IMR-90 (cell line): ENCODE measurements around the gene ACACA. TPM values are rescaled to one million over a fixed set of nuclear protein-coding genes. Genes with fewer than 3 reads are reported as not detected.

Source experiments
- ATAC-seq: fragments of 200-7000 bp; cut with Tn5 transposase; 2 replicates; pipeline ENCODE4 v1.9.1; 2020; ENCODE audit warnings: low read depth, mild to moderate bottlenecking, moderate library complexity
- BruUV-seq: library from RNA; stranded (reverse); fragments of 400-500 nt; replicated peaks from 2 replicates; lab custom pipeline; 2021; lab: Mats Ljungman, UMichigan
- CTCF ChIA-PET: fragments of 300-600 bp; formaldehyde crosslinking; extraction: SDS; loops from one replicate; lab custom pipeline; 2021; ENCODE audit warnings: antibody characterized with exemption; lab: Yijun Ruan, JAX
- POLR2A ChIA-PET: fragments of 300-600 bp; sonication (Branson Sonifier 250); formaldehyde crosslinking; loops from one replicate; lab custom pipeline; 2022; ENCODE audit warnings: antibody characterized with exemption; ENCODE audit not compliant: unreplicated experiment; lab: Charles Lee
- DNase-seq: peaks from one replicate; pipeline ENCODE4 v3.0.0; 2013
- H2AFZ ChIP-seq: replicated peaks from 2 replicates; pipeline ENCODE3; 2013; ENCODE audit warnings: low read length, mild to moderate bottlenecking; ENCODE audit not compliant: poor library complexity
- H2AK5ac ChIP-seq: 2 replicates; pipeline ENCODE4 v1.6.1; 2013; ENCODE audit warnings: low read depth, low read length, inconsistent platforms
- H2AK9ac ChIP-seq: replicated peaks from 2 replicates; pipeline ENCODE3; 2013; ENCODE audit warnings: mild to moderate bottlenecking, low read depth, low read length, moderate library complexity; ENCODE audit not compliant: poor library complexity
- H2BK120ac ChIP-seq: 2 replicates; pipeline ENCODE4 v1.6.1; 2013; ENCODE audit warnings: low read depth, low read length, inconsistent platforms
- H2BK15ac ChIP-seq: 3 replicates; pipeline ENCODE4 v1.6.1; 2013; ENCODE audit warnings: low read depth, low read length, inconsistent platforms
- H2BK20ac ChIP-seq: 2 replicates; pipeline ENCODE4 v1.6.1; 2013; ENCODE audit warnings: low read depth, mild to moderate bottlenecking, inconsistent platforms, low read length, moderate library complexity
- H2BK5ac ChIP-seq: 2 replicates; pipeline ENCODE4 v1.6.1; 2013; ENCODE audit warnings: mild to moderate bottlenecking, low read depth, low read length, inconsistent platforms; ENCODE audit not compliant: poor library complexity, severe bottlenecking
- H3K14ac ChIP-seq: replicated peaks from 2 replicates; pipeline ENCODE4 v1.6.1; 2013; ENCODE audit warnings: low read depth, low read length, inconsistent platforms
- H3K18ac ChIP-seq: 2 replicates; pipeline ENCODE4 v1.6.1; 2013; ENCODE audit warnings: low read depth, low read length, control low read depth
- H3K23ac ChIP-seq: 2 replicates; pipeline ENCODE4 v1.6.1; 2013; ENCODE audit warnings: low read depth, low read length, inconsistent platforms
- H3K27ac ChIP-seq: 2 replicates; pipeline ENCODE4 v1.5.1; 2013; ENCODE audit warnings: mild to moderate bottlenecking, control low read depth, low read length; ENCODE audit not compliant: insufficient read depth
- H3K27me3 ChIP-seq: 2 replicates; pipeline ENCODE4 v1.6.1; 2013; ENCODE audit warnings: low read length; ENCODE audit not compliant: control insufficient read depth, insufficient read depth
- H3K36me3 ChIP-seq: 2 replicates; pipeline ENCODE4 v1.6.1; 2013; ENCODE audit warnings: low read length, mixed read lengths; ENCODE audit not compliant: control insufficient read depth, insufficient read depth
- H3K4ac ChIP-seq: 2 replicates; pipeline ENCODE4 v1.6.1; 2013; ENCODE audit warnings: low read depth, low read length, inconsistent platforms
- H3K4me1 ChIP-seq: 2 replicates; pipeline ENCODE4 v1.6.1; 2013; ENCODE audit warnings: low read length, mixed read lengths; ENCODE audit not compliant: control insufficient read depth, insufficient read depth
- H3K4me2 ChIP-seq: 2 replicates; pipeline ENCODE4 v1.6.1; 2013; ENCODE audit warnings: low read depth, mild to moderate bottlenecking, control low read depth, low read length, moderate library complexity
- H3K4me3 ChIP-seq: 2 replicates; pipeline ENCODE4 v1.5.1; 2013; ENCODE audit warnings: low read depth, mild to moderate bottlenecking, control low read depth, low read length, moderate library complexity; ENCODE audit not compliant: insufficient read depth
- H3K56ac ChIP-seq: 2 replicates; pipeline ENCODE4 v1.6.1; 2013; ENCODE audit warnings: low read length, inconsistent platforms; ENCODE audit not compliant: insufficient read depth; ENCODE audit errors: extremely low read depth
- H3K79me1 ChIP-seq, 2 experiments: 2 replicates each; pipeline ENCODE4 v1.6.1; 2013; ENCODE audit warnings: low read length in 2 of 2, inconsistent platforms in 1 of 2, low read depth in 1 of 2
- H3K9ac ChIP-seq: 2 replicates; pipeline ENCODE4 v1.6.1; 2013; ENCODE audit warnings: low read depth, low read length, control low read depth
- H3K9me1 ChIP-seq: 2 replicates; pipeline ENCODE4 v1.6.1; 2013; ENCODE audit warnings: low read length, inconsistent platforms; ENCODE audit not compliant: insufficient read depth
- H3K9me3 ChIP-seq: 2 replicates; pipeline ENCODE4 v1.6.1; 2013; ENCODE audit warnings: low read length; ENCODE audit not compliant: control insufficient read depth, insufficient read depth
- H4K20me1 ChIP-seq: 2 replicates; pipeline ENCODE4 v1.6.1; 2013; ENCODE audit warnings: low read length, inconsistent platforms; ENCODE audit not compliant: insufficient read depth
- H4K5ac ChIP-seq: 2 replicates; pipeline ENCODE4 v1.6.1; 2013; ENCODE audit warnings: mild to moderate bottlenecking, low read depth, low read length, control low read depth
- H4K8ac ChIP-seq, 2 experiments: 2 replicates each; pipeline ENCODE4 v1.6.1; 2013; ENCODE audit warnings: low read depth in 2 of 2, low read length in 2 of 2, control low read depth in 1 of 2, inconsistent platforms in 1 of 2
- H4K91ac ChIP-seq: 2 replicates; pipeline ENCODE4 v1.6.1; 2013; ENCODE audit warnings: low read depth, low read length, inconsistent platforms; ENCODE audit not compliant: insufficient read depth
- BHLHE40 ChIP-seq: fragments of 150-350 bp; IDR thresholded peaks from 2 replicates; pipeline ENCODE4 v1.6.1; 2016; ENCODE audit warnings: mild to moderate bottlenecking, low read depth, low read length
- CEBPB ChIP-seq: IDR thresholded peaks from 2 replicates; pipeline ENCODE4 v1.6.1; 2012; ENCODE audit warnings: low read depth, low read length, improper control_type of control experiment
- CHD1 ChIP-seq: IDR thresholded peaks from 2 replicates; pipeline ENCODE4 v1.6.1; 2012; ENCODE audit warnings: low read depth, low read length, improper control_type of control experiment
- FOS ChIP-seq: fragments of 150-350 bp; IDR thresholded peaks from 2 replicates; pipeline ENCODE4 v1.6.1; 2016; ENCODE audit warnings: low read depth, low read length
- MAFK ChIP-seq: IDR thresholded peaks from 2 replicates; pipeline ENCODE4 v1.6.1; 2012; ENCODE audit warnings: low read depth, low read length, improper control_type of control experiment
- MAZ ChIP-seq: IDR thresholded peaks from 2 replicates; pipeline ENCODE4 v1.6.1; 2012; ENCODE audit warnings: low read depth, mild to moderate bottlenecking, low read length, improper control_type of control experiment, moderate library complexity, borderline replicate concordance
- MXI1 ChIP-seq: IDR thresholded peaks from 2 replicates; pipeline ENCODE4 v1.6.1; 2012; ENCODE audit warnings: low read depth, mild to moderate bottlenecking, low read length, moderate library complexity, borderline replicate concordance
- NFE2L2 ChIP-seq: fragments of 150-350 bp; IDR thresholded peaks from 2 replicates; pipeline ENCODE4 v1.6.1; 2016; ENCODE audit warnings: low read depth, mild to moderate bottlenecking, low read length
- POLR2A ChIP-seq: IDR thresholded peaks from 2 replicates; pipeline ENCODE4 v1.6.1; 2012; ENCODE audit warnings: mild to moderate bottlenecking, low read depth, low read length
- RAD21 ChIP-seq: IDR thresholded peaks from 2 replicates; pipeline ENCODE4 v1.6.1; 2012; ENCODE audit warnings: low read length, improper control_type of control experiment
- RCOR1 ChIP-seq: IDR thresholded peaks from 2 replicates; pipeline ENCODE4 v1.6.1; 2012; ENCODE audit warnings: mild to moderate bottlenecking, low read length, improper control_type of control experiment; ENCODE audit not compliant: insufficient replicate concordance
- RFX5 ChIP-seq: IDR thresholded peaks from 2 replicates; pipeline ENCODE4 v1.8.0; 2012; ENCODE audit warnings: low read depth, mild to moderate bottlenecking, low read length, moderate library complexity
- SMC3 ChIP-seq: fragments of 150-350 bp; IDR thresholded peaks from 2 replicates; pipeline ENCODE4 v1.6.1; 2016; ENCODE audit warnings: low read depth, mild to moderate bottlenecking, antibody characterized with exemption, low read length, moderate library complexity
- WGBS, 2 experiments: methylation state at CpG; one replicate each; pipeline versions ENCODE4 v1.1.5 to v1.1.7; 2013; ENCODE audit warnings: missing lambda C conversion rate in 2 of 2; ENCODE audit not compliant: insufficient read length in 1 of 2; ENCODE audit errors: extremely low coverage in 2 of 2; 5-methylcytosine and 5-hydroxymethylcytosine counted together
- dilution Hi-C: fragments of 300-500 bp; cut with HindIII; formaldehyde crosslinking; loops from one replicate; pipeline ENCODE4 v1.14.3; 2018; ENCODE audit warnings: low sequenced_read_pairs; ENCODE audit not compliant: unreplicated experiment
- in situ Hi-C: fragments of 300-500 bp; cut with MboI; formaldehyde crosslinking; loops from 3 replicates; pipeline ENCODE4 v1.14.3; 2019; ENCODE audit warnings: low sequenced_read_pairs, inconsistent platforms, mixed read lengths
- intact Hi-C: fragments of 100-400 bp; cut with micrococcal nuclease; formaldehyde crosslinking; loops from 2 replicates; pipeline ENCODE4 v1.10.0; 2022
- polyA plus RNA-seq, 3 experiments: library from polyadenylated mRNA; depleted of rRNA; stranded (reverse); fragments of >200 nt; gene quantifications; 2 replicates each; pipeline ENCODE4 v1.2.3, GENCODE V29; 2012; ENCODE audit warnings: low replicate concordance in 1 of 3
- total RNA-seq: library from RNA; depleted of rRNA; stranded (reverse); fragments of >200 nt; gene quantifications from 2 replicates; pipeline ENCODE4 v1.2.3, GENCODE V29; 2012
- TF ChIP-seq, protein P1 (sequence below): fragments of 150-350 bp; IDR thresholded peaks from 2 replicates; pipeline ENCODE4 v1.6.1; 2017; ENCODE audit warnings: mild to moderate bottlenecking, antibody characterized with exemption, low read length, low read depth
- TF ChIP-seq, protein P2 (sequence below): conservative IDR thresholded peaks from 2 replicates; pipeline ENCODE4 v1.5.1; 2012; ENCODE audit warnings: mild to moderate bottlenecking, low read depth, low read length, improper control_type of control experiment
- TF ChIP-seq, protein P3 (sequence below): fragments of 150-350 bp; IDR thresholded peaks from 2 replicates; pipeline ENCODE4 v1.6.1; 2016; ENCODE audit warnings: low read depth, mild to moderate bottlenecking, low read length, moderate library complexity, borderline replicate concordance

Gene ACACA
- total and polyA plus RNA-seq, 2 of the 4 experiments (the other 2 are of a cell fraction) = 21.3 to 39.1 TPM

DNA sequence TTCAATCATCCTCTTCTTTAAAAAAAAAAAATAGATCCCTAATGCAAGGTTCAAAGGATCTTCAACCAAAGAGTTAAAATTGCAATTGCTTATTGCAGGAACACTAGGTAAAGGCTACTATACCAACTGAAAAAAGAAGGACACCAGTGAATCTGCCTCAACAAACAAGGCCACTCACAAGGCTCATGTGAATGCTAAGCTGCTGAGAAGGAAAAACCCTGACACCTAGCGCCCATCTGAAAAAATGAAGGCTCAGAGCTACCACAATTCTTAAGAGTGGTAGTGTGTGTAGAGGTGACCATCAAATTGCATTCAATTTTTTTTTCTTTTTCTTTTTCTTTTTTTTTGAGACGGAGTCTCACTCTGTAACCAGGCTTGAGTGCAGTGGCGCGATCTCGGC, 232.4 kb downstream of the ACACA start:
- 0 out of 2 replicates have a peak, but pooled peaks cover 2% of the 10 kb centered on the region for H3K4me1 ChIP-seq
- peaks cover 0 to 9% of the 10 kb centered on the region in 2 experiments; a peak in 2 of 4 replicates for H3K79me1 ChIP-seq
- no TSS peak for BruUV-seq
- no peak overlapping the region for H3K9ac ChIP-seq
- DNase-seq = peak; percentile 28
- H3K4ac ChIP-seq = no peak overlapping the region
- no peak overlapping the region for H2BK5ac ChIP-seq
- CTCF ChIA-PET = no interaction called here
- in situ Hi-C loops = no loop called here
- peaks cover 9% of the 10 kb centered on the region for H3K9me1 ChIP-seq
- no peak overlapping the region for H2AK5ac ChIP-seq
- no peaks in the 10 kb centered on the region for H3K27me3 ChIP-seq
- no peak overlapping the region for H3K23ac ChIP-seq
- H3K27ac ChIP-seq = no peak overlapping the region
- no peak overlapping the region for H3K18ac ChIP-seq
- H4K91ac ChIP-seq = no peak overlapping the region
- H2AFZ ChIP-seq = no peak overlapping the region
- H2BK15ac ChIP-seq = no peak overlapping the region
- POLR2A ChIA-PET = no interaction called here
- no peak overlapping the region for H4K8ac ChIP-seq
- no peak overlapping the region for H3K56ac ChIP-seq
- H4K5ac ChIP-seq = no peak overlapping the region
- no peak overlapping the region for H3K14ac ChIP-seq
- no peak overlapping the region for H3K4me2 ChIP-seq
- H2BK120ac ChIP-seq = no peak overlapping the region
- H3K4me3 ChIP-seq = no peak overlapping the region
- dilution Hi-C loops = no loop called here
- no CpG with 5 or more reads among the region's 5 CpGs for WGBS, 2 experiments
- H4K20me1 ChIP-seq = 0 out of 2 replicates have a peak, but pooled peaks cover 3% of the 10 kb centered on the region
- peak; percentile 39; the same call in 1 of the 2 replicates for ATAC-seq
- no peak overlapping the region for H2AK9ac ChIP-seq
- H3K9me3 ChIP-seq = no peaks in the 10 kb centered on the region
- peaks cover 4% of the 10 kb centered on the region; the same call in 1 of the 2 replicates for H3K36me3 ChIP-seq
- intact Hi-C loops = no loop called here
- no peak overlapping the region for H2BK20ac ChIP-seq
- TF ChIP-seq MXI1 = no peak
- TF ChIP-seq SMC3 = no peak
- no peak for TF ChIP-seq BHLHE40
- TF ChIP-seq CEBPB = no peak
- no peak for TF ChIP-seq CHD1
- no peak for TF ChIP-seq RCOR1
- no peak for TF ChIP-seq MAZ
- no peak for TF ChIP-seq NFE2L2
- TF ChIP-seq MAFK = no peak
- TF ChIP-seq, protein P1, sequence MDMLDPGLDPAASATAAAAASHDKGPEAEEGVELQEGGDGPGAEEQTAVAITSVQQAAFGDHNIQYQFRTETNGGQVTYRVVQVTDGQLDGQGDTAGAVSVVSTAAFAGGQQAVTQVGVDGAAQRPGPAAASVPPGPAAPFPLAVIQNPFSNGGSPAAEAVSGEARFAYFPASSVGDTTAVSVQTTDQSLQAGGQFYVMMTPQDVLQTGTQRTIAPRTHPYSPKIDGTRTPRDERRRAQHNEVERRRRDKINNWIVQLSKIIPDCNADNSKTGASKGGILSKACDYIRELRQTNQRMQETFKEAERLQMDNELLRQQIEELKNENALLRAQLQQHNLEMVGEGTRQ = no peak
- no peak for TF ChIP-seq POLR2A
- TF ChIP-seq, protein P2, sequence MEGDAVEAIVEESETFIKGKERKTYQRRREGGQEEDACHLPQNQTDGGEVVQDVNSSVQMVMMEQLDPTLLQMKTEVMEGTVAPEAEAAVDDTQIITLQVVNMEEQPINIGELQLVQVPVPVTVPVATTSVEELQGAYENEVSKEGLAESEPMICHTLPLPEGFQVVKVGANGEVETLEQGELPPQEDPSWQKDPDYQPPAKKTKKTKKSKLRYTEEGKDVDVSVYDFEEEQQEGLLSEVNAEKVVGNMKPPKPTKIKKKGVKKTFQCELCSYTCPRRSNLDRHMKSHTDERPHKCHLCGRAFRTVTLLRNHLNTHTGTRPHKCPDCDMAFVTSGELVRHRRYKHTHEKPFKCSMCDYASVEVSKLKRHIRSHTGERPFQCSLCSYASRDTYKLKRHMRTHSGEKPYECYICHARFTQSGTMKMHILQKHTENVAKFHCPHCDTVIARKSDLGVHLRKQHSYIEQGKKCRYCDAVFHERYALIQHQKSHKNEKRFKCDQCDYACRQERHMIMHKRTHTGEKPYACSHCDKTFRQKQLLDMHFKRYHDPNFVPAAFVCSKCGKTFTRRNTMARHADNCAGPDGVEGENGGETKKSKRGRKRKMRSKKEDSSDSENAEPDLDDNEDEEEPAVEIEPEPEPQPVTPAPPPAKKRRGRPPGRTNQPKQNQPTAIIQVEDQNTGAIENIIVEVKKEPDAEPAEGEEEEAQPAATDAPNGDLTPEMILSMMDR = peak; percentile 28
- TF ChIP-seq RFX5 = no peak
- TF ChIP-seq FOS = no peak
- TF ChIP-seq RAD21 = peak; percentile 35
- TF ChIP-seq, protein P3, sequence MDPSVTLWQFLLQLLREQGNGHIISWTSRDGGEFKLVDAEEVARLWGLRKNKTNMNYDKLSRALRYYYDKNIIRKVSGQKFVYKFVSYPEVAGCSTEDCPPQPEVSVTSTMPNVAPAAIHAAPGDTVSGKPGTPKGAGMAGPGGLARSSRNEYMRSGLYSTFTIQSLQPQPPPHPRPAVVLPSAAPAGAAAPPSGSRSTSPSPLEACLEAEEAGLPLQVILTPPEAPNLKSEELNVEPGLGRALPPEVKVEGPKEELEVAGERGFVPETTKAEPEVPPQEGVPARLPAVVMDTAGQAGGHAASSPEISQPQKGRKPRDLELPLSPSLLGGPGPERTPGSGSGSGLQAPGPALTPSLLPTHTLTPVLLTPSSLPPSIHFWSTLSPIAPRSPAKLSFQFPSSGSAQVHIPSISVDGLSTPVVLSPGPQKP = no peak
